Activated B cell treated with CpG ODN at 0.5 μM for 24 hours (primary cell): ENCODE results near the gene NDOR1. TPM values are rescaled to one million over a fixed set of nuclear protein-coding genes. Genes with fewer than 3 reads are reported as not detected.
A peak's percentile ranks its signal among the peaks of the same experiment; 100 is the strongest.

Experiments used
- ATAC-seq: fragments of 200-7000 bp; cut with Tn5 transposase; one replicate; pipeline ENCODE4 v1.10.0; 2021; ENCODE audit warnings: low read depth, mild to moderate bottlenecking, moderate library complexity
- CTCF ChIA-PET: fragments of 350-600 bp; sonication (Branson Sonifier 250); formaldehyde crosslinking; loops from one replicate; lab custom pipeline; 2021; ENCODE audit warnings: antibody characterized with exemption; lab: Charles Lee
- POLR2A ChIA-PET: fragments of 350-600 bp; sonication (Branson Sonifier 250); formaldehyde crosslinking; loops from one replicate; lab custom pipeline; 2021; ENCODE audit warnings: antibody characterized with exemption; lab: Charles Lee
- DNase-seq: peaks from one replicate; pipeline ENCODE4 v3.0.0; 2022
- H3K27ac Mint-ChIP-seq: one replicate; pipeline ENCODE4 v1.8.0; 2020; ENCODE audit warnings: mixed read lengths
- H3K27me3 Mint-ChIP-seq: one replicate; pipeline ENCODE4 v1.8.0; 2021; ENCODE audit warnings: mixed read lengths
- H3K36me3 Mint-ChIP-seq: one replicate; pipeline ENCODE4 v1.8.0; 2021; ENCODE audit warnings: low read depth, mixed read lengths
- H3K4me1 Mint-ChIP-seq: one replicate; pipeline ENCODE4 v1.8.0; 2021; ENCODE audit warnings: mixed read lengths
- H3K4me3 Mint-ChIP-seq: one replicate; pipeline ENCODE4 v1.8.0; 2020; ENCODE audit warnings: mild to moderate bottlenecking, mixed read lengths
- H3K9me3 Mint-ChIP-seq: one replicate; pipeline ENCODE4 v1.8.0; 2020; ENCODE audit warnings: mixed read lengths
- intact Hi-C: fragments of 100-400 bp; cut with micrococcal nuclease; formaldehyde crosslinking; loops from one replicate; pipeline ENCODE4 v1.15.1; 2024
- total RNA-seq: library from RNA; stranded (reverse); gene quantifications from 2 replicates; pipeline ENCODE4 v1.2.3, GENCODE V29; 2022
- TF ChIP-seq, protein P1 (sequence below): fragments of 200-600 bp; IDR thresholded peaks from one replicate; pipeline ENCODE4 v1.8.0; 2022; ENCODE audit warnings: antibody characterized with exemption, mild to moderate bottlenecking

Gene NDOR1
- total RNA-seq, 1 donor from 2014 or later: 38.7 TPM

DNA sequence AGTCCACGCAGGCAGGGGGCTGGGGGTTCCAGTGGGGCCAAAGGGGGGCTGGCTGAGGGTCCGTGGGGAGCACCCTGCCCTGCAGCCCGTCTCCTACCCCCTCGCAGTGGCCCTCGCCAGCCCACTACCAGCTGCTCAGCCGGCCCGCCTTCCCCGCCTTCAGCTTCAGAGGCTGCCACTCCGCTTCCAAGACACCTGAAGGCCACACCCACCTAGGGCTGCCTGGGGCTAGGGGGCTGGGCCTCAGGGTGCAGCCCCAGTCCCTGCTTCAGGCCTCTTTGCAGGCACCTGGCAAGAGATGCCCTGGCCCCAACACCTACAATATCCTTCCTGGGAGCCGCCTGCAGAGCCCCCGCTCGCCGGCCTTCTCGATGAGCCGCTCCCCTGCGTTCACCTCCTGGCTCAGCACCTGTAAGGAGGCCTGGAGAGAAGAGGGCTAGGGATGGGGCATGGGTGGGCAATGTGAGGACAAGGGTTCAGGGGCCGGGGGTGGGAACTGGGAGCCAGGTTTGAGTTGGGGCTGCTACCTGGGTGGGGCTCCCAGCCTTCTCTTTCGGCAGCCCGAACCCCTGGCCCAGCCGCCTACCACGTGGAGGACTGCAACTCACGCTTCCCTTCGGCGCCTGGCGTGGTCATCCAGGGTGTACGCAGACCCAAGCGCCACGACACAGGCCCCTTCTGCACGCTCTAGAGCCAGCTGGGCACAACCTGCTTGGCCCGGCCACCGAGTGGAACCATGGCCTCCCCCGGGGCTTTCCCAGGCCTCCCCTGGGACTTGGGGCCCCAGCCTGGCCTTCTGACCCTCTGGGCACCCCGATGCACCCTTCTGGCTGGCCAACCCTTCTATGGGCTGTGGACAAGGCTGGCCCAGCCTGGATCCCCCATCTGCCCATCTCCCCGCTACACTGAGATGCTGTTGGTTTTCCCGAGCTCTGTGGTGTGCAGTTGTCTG is 47.3 kb downstream of the NDOR1 start:
- ChIA-PET CTCF (interaction anchor here (0.7 kb wide), 1 partner anchor 10 kb away, joined by 3 read pairs; no protein-coding TSS in a partner anchor), POLR2A (interaction anchor here (0.6 to 8.5 kb wide), 2 partner anchors 11 to 15 kb away, joined by 3 to 160 read pairs; partner anchors contain the start of gene TUBB4B)
- Mint-ChIP-seq H3K27me3 (no peaks in the 10 kb centered on the region), H3K36me3 (peaks cover 9% of the 10 kb centered on the region), H3K27ac (no peak overlapping the region), H3K9me3 (no peaks in the 10 kb centered on the region), H3K4me1 (peaks cover 19% of the 10 kb centered on the region), H3K4me3 (no peak overlapping the region)
- TF ChIP-seq, protein P1, sequence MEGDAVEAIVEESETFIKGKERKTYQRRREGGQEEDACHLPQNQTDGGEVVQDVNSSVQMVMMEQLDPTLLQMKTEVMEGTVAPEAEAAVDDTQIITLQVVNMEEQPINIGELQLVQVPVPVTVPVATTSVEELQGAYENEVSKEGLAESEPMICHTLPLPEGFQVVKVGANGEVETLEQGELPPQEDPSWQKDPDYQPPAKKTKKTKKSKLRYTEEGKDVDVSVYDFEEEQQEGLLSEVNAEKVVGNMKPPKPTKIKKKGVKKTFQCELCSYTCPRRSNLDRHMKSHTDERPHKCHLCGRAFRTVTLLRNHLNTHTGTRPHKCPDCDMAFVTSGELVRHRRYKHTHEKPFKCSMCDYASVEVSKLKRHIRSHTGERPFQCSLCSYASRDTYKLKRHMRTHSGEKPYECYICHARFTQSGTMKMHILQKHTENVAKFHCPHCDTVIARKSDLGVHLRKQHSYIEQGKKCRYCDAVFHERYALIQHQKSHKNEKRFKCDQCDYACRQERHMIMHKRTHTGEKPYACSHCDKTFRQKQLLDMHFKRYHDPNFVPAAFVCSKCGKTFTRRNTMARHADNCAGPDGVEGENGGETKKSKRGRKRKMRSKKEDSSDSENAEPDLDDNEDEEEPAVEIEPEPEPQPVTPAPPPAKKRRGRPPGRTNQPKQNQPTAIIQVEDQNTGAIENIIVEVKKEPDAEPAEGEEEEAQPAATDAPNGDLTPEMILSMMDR: no peak
- ATAC-seq (no peak), DNase-seq (no peak)
- intact Hi-C loops: no loop called here

DNA sequence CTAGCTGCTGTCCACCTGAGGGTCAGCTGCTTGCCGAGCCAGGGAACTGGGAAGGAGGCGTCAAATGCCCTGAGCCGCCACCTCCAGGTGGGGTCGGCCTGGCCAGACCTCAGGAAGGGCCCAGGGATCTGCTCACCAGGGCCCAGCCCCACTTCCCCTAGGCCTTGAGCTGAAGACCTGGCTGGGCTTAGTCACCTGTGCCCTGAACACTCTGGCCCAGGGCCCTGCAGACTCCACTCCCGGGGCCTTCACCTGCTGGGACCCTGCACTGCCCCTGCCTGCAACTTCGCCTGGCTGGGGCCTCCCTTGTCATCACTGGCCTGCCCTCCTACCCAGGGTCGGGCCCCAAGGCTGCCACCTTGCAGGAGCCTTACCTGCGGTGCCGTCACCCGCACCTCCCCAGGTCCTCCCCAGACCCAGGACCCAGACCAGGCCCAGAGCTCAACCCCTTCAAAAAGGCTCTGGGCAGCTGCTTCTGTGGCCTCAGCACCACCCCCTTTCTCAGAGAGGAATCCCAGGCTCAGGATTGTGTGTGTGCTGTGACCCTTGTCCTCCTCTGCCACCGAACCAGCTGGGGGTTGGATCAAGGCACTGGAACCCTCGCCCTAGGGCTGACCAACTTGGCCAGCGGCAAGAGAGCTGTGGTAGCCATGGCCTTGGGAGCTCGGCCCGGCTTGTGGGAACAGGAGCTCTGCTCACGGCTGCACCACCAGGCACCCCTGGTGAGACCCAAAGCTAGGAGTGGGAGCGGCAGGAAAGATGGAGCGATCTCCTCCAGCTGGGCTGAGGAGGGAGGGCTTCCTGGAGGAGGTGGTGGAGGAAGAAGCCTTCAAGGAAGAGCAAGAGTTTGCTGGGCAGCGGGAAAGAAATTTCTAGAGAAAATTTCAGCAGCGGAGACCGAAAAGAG is 48.5 kb downstream of the NDOR1 start:
- TF ChIP-seq, protein P1: no peak
- Mint-ChIP-seq H3K4me3 (peak overlapping the region; percentile 83), H3K4me1 (peaks cover 19% of the 10 kb centered on the region), H3K27ac (peak overlapping the region; percentile 72), H3K9me3 (no peaks in the 10 kb centered on the region), H3K36me3 (peaks cover 16% of the 10 kb centered on the region), H3K27me3 (no peaks in the 10 kb centered on the region)
- ATAC-seq: no peak
- intact Hi-C loops: no loop called here
- DNase-seq: no peak
- ChIA-PET POLR2A (interaction anchor here (0.6 to 8.5 kb wide), 10 partner anchors 12 to 525 kb away, joined by 3 to 160 read pairs (median 4); partner anchors contain the start of genes TOR4A, TPRN and TUBB4B), CTCF (interaction anchor here (0.7 to 1.6 kb wide), 3 partner anchors 11 to 207 kb away, joined by 3 to 10 read pairs (median 3); no protein-coding TSS in a partner anchor)

DNA sequence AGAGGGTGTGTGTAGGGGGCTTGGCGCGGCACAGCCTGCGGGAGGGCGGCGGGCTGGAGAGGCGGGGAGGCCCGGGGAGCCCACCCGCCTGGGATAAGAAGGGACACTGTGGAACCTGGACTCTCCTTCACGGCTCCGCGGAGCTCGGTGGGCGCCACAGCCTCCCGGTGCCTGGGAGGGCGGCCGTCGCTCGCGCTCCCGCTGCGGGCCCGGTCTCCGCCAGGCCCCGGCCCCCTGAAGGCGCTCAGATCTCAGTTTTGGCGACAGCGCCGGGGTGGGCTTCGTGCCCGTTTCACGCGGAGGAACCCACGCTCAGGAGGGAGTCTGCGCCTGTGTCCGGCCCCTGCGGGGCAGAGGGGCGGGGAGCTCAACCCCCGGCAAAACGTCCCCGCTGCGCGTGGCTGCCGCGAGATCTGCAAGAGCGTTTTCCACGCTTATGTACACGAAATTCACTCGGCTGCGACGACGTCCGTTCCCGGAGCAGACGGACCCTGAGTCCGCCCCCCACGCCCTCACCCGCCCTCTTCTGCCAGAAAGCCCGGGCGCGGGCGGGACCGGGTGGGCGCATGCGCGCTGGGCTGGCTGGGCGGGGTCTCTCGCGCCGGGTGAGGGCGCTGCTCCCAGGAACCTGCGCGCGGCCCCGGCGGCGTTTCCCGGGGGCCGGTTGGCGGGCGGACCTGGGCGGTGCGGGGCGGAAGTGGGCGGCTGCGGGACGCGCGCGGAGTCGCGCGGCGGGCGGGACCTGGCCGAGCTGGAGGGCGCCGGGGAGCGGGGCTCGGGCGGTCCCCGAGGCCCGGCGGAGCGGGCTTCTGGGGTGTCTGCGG is 49.3 kb downstream of the NDOR1 start, which contains the start of gene NELFB:
Gene NELFB (plus strand): TSS at position 704 of the 824 bp plus-strand sequence.
- Mint-ChIP-seq H3K27me3 (no peaks in the 10 kb centered on the region), H3K4me1 (peaks cover 19% of the 10 kb centered on the region), H3K9me3 (no peaks in the 10 kb centered on the region), H3K36me3 (peaks cover 21% of the 10 kb centered on the region), H3K27ac (peak within 1 kb of the TSS; percentile 72), H3K4me3 (peak within 1 kb of the TSS; percentile 90)
- intact Hi-C loops: loop anchor here (1.0 kb wide), 2 partner anchors 13 to 14 kb away; partner anchors contain the start of gene TUBB4B
- peak; percentile 100 for DNase-seq
- ChIA-PET POLR2A (interaction anchor here (0.6 to 8.5 kb wide), 12 partner anchors 9 to 526 kb away, joined by 3 to 160 read pairs (median 4); partner anchors contain the start of genes TOR4A, TPRN and TUBB4B), CTCF (interaction anchor here (0.7 to 1.6 kb wide), 2 partner anchors 18 to 208 kb away, joined by 3 to 10 read pairs; no protein-coding TSS in a partner anchor)
- TF ChIP-seq, protein P1: no peak
- peak; percentile 90 for ATAC-seq

DNA sequence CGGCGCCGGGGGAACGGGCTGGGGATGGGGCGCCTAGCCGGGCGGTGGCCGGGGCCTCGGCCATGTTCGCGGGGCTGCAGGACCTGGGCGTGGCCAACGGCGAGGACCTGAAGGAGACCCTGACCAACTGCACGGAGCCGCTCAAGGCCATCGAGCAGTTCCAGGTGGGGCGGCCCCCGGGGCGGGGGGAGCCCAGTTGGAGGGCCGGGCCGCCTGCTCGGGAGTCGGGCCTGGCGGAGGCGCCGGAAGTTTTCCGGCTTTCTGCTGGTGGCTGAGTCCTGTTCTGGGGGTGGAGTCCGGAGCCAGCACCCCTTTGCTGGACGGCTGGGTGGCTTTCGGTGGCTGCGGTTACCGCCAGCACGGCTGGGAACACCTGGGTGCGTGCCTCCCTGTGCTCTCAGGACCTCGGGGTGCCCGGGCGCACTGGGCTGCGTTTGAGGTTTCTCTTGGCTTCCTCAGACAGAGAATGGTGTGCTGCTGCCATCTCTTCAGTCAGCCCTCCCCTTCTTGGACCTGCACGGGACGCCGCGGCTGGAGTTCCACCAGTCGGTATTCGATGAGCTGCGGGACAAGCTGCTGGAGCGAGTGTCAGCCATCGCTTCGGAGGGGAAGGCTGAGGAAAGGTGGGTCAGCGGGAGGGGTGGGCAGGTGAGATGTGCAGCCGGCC is 50.1 kb downstream of the NDOR1 start:
- Mint-ChIP-seq H3K36me3 (peaks cover 21% of the 10 kb centered on the region), H3K4me1 (peaks cover 19% of the 10 kb centered on the region), H3K27ac (no peak overlapping the region), H3K27me3 (no peaks in the 10 kb centered on the region), H3K9me3 (no peaks in the 10 kb centered on the region), H3K4me3 (peak overlapping the region; percentile 90)
- DNase-seq (no peak), ATAC-seq (no peak)
- POLR2A ChIA-PET: interaction anchor here (0.6 to 8.5 kb wide), 8 partner anchors 10 to 179 kb away, joined by 3 to 160 read pairs (median 8); partner anchors contain the start of genes TOR4A and TUBB4B
- TF ChIP-seq, protein P1: no peak
- intact Hi-C loops: loop anchor here (1.0 kb wide), 2 partner anchors 13 to 14 kb away; partner anchors contain the start of gene TUBB4B
- CTCF ChIA-PET: interaction anchor here (1.6 kb wide), 1 partner anchor 19 kb away, joined by 10 read pairs; no protein-coding TSS in a partner anchor
